Duodenal mucosa (tissue), 2 donors: ENCODE measurements around the gene GALNTL6.

Source experiments
- H3K27ac ChIP-seq: one replicate; pipeline ENCODE4 v1.7.0; 2013; ENCODE audit warnings: low read depth, low read length
- H3K27me3 ChIP-seq, 2 donors: one replicate each; pipeline ENCODE4 v1.7.0; 2013; ENCODE audit warnings: low read length in 2 of 2, control low read depth in 1 of 2; ENCODE audit not compliant: insufficient read depth in 2 of 2, control insufficient read depth in 1 of 2
- H3K36me3 ChIP-seq, 2 donors: one replicate each; pipeline ENCODE4 v1.7.0; 2013; ENCODE audit warnings: low read length in 2 of 2, control low read depth in 1 of 2; ENCODE audit not compliant: insufficient read depth in 2 of 2, control insufficient read depth in 1 of 2
- H3K4me1 ChIP-seq, 2 donors: one replicate each; pipeline ENCODE4 v1.7.0; 2013; ENCODE audit warnings: low read length in 2 of 2, control low read depth in 1 of 2; ENCODE audit not compliant: insufficient read depth in 2 of 2, control insufficient read depth in 1 of 2
- H3K4me3 ChIP-seq, 2 donors: one replicate each; pipeline ENCODE4 v1.7.0; 2013; ENCODE audit warnings: low read length in 2 of 2, low read depth in 1 of 2
- H3K9ac ChIP-seq, 2 donors: one replicate each; pipeline ENCODE4 v1.7.0; 2013; ENCODE audit warnings: low read length in 2 of 2, low read depth in 1 of 2
- H3K9me3 ChIP-seq, 2 donors: one replicate each; pipeline ENCODE4 v1.7.0; 2013; ENCODE audit warnings: low read length in 2 of 2, control low read depth in 1 of 2; ENCODE audit not compliant: control insufficient read depth in 1 of 2

Gene GALNTL6

DNA sequence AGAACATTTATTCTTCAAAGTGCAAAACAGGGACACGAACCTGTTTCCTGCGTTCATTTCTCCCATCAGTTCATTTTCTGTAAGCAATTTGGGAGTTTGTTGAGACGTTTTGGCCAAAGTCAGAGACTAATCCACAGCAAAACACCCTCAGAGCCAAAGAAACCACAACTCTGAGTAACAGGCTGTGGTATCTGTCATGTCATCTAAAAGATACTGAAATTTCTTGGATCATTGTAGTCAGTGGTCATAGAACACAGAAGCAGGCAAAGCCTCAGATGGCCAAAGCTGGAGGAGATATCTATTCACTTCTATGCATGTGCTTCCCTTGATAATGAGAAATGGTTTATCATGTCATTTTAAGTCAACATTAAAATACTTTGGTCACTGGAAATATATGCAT is 869.8 kb downstream of the GALNTL6 start:
- H3K9me3 ChIP-seq = no peaks in the 10 kb centered on the region
- no peaks in the 10 kb centered on the region for H3K27me3 ChIP-seq
- no peak overlapping the region for H3K9ac ChIP-seq
- H3K4me1 ChIP-seq = no peaks in the 10 kb centered on the region
- H3K27ac ChIP-seq = no peak overlapping the region
- H3K36me3 ChIP-seq = no peaks in the 10 kb centered on the region
- H3K4me3 ChIP-seq = no peak overlapping the region

DNA sequence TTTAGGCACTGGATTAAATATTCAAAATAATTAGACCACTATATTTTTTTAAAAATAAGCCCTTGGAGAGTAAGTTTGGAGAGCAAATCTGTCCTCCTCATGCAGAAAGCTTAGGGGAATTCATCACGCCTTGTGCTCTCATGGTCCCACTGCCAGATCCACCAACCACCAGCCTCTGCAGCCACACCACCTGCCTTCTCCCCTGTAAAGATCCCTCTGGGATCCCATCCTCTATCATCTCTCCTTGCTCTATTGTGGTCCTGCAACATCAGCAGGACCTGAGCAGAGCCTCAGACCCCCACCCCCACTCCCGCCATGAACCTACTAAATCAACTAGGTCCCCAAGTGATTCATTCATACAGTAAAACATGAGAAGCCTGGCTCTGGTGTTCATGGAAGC is 872.8 kb downstream of the GALNTL6 start:
- Histone ChIP-seq H3K9me3 (peaks cover 2 to 3% of the 10 kb centered on the region in 2 donors), H3K9ac (no peak overlapping the region), H3K27ac (no peak overlapping the region), H3K27me3 (no peaks in the 10 kb centered on the region), H3K36me3 (no peaks in the 10 kb centered on the region), H3K4me1 (no peaks in the 10 kb centered on the region), H3K4me3 (no peak overlapping the region)

DNA sequence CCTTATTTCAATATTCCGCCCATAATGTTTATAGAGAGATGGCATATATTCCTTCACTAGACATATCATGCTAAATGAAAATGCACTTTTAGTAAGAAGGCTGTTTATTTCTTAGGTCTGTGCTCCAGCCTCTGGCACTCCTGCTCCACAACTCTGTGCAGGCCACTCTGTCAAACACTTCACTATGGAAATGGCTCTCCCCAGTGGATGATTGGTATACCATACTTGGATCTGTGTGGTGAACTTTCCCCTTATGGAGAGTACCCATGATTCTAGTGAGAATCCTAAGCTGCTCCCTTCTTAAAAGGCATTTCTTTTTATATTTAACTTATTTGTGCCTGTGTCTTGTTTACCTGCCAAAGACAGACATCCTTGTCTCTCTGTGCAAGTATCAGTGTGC is 875.3 kb downstream of the GALNTL6 start:
- peaks cover 6 to 8% of the 10 kb centered on the region in 2 donors for H3K9me3 ChIP-seq
- H3K27me3 ChIP-seq = no peaks in the 10 kb centered on the region
- no peak overlapping the region for H3K9ac ChIP-seq
- H3K36me3 ChIP-seq = no peaks in the 10 kb centered on the region
- H3K4me1 ChIP-seq = no peaks in the 10 kb centered on the region
- H3K4me3 ChIP-seq = no peak overlapping the region
- H3K27ac ChIP-seq = no peak overlapping the region

DNA sequence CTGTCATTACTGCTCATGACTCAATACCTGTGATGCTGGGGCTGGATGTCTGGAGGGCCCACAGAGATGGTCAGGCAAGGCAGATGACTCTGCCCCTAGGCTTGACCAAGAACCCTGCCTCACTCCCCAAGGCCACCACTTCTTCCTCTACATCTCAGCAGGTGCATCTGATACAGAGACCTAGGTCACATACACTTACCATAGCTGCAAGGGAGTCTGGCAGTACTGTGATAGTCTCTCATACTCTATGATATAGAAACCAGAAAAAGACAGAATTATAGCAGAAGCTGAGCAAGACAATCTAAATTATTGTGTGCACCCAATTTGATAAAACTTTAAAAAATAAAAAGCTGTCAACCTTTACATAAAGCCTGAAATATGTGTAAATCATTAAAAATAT is 878.3 kb downstream of the GALNTL6 start:
- H3K9ac ChIP-seq = no peak overlapping the region
- H3K27ac ChIP-seq = no peak overlapping the region
- H3K27me3 ChIP-seq = no peaks in the 10 kb centered on the region
- H3K4me3 ChIP-seq = no peak overlapping the region
- no peaks in the 10 kb centered on the region for H3K36me3 ChIP-seq
- H3K4me1 ChIP-seq = no peaks in the 10 kb centered on the region
- H3K9me3 ChIP-seq = peaks cover 8% of the 10 kb centered on the region in 2 donors

DNA sequence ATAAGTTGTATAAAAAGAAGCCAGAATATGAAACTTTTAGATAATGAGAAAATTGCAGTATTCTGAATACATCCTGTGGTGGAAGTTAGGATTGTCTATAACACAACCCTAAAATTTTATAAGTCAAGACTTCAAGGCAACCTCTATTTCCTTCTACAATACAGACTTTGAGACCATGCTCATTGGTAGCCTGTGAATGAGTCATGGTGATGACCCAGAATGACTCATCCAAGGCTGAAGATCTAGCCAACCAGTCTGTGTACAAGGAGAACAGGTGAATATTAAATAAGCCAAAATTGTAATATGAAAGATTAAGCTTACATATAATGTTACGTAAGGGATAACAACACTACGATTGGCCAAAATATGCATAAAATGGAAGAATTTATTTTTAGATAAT is 879.5 kb downstream of the GALNTL6 start:
- Histone ChIP-seq H3K27me3 (no peaks in the 10 kb centered on the region), H3K4me3 (no peak overlapping the region), H3K9ac (no peak overlapping the region), H3K36me3 (no peaks in the 10 kb centered on the region), H3K27ac (no peak overlapping the region), H3K4me1 (no peaks in the 10 kb centered on the region), H3K9me3 (peaks cover 8% of the 10 kb centered on the region in 2 donors)

GRCh38 chr4:172698256-172698655 is 885.1 kb downstream of the GALNTL6 start:
- Histone ChIP-seq H3K36me3 (no peaks in the 10 kb centered on the region), H3K9ac (no peak overlapping the region), H3K4me3 (no peak overlapping the region), H3K27ac (no peak overlapping the region), H3K4me1 (no peaks in the 10 kb centered on the region), H3K9me3 (peaks cover 0 to 2% of the 10 kb centered on the region in 2 donors), H3K27me3 (no peaks in the 10 kb centered on the region)

GRCh38 chr4:172705565-172705964 is 892.4 kb downstream of the GALNTL6 start:
- Histone ChIP-seq H3K9me3 (peaks cover 3 to 8% of the 10 kb centered on the region in 2 donors), H3K9ac (no peak overlapping the region), H3K4me3 (no peak overlapping the region), H3K36me3 (no peaks in the 10 kb centered on the region), H3K4me1 (no peaks in the 10 kb centered on the region), H3K27me3 (no peaks in the 10 kb centered on the region), H3K27ac (no peak overlapping the region)

- no peaks in the 10 kb centered on the region for H3K36me3 ChIP-seq
- no peaks in the 10 kb centered on the region for H3K4me1 ChIP-seq
- H3K9ac ChIP-seq = no peak overlapping the region
- no peak overlapping the region for H3K4me3 ChIP-seq
- no peak overlapping the region for H3K27ac ChIP-seq
- no peaks in the 10 kb centered on the region for H3K27me3 ChIP-seq
- peaks cover 3 to 8% of the 10 kb centered on the region in 2 donors for H3K9me3 ChIP-seq
Observed at GRCh38 chr4:172706000-172706399, 892.8 kb downstream of the GALNTL6 start.

DNA sequence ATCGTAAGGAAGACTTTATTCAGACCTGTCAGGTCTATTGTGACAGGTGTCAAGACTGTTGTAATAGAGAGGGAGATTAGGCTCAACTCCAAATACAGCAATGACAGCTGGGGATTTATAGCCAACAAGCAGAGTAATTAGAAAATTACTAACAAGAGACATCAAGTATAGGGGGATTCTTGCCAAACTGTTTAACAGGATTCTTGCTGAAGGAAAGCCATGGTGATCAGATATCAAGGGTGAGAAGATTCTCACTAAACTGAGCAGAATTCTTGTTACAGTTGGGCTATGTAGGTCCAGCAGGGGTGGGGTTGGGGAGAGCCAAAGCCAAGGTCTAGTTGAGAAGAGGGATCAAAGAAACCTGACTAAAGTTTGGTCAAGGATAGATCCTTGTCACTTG is 894.4 kb downstream of the GALNTL6 start:
- no peaks in the 10 kb centered on the region for H3K36me3 ChIP-seq
- no peaks in the 10 kb centered on the region for H3K27me3 ChIP-seq
- H3K4me3 ChIP-seq = no peak overlapping the region
- H3K9me3 ChIP-seq = peaks cover 3 to 8% of the 10 kb centered on the region in 2 donors
- no peak overlapping the region for H3K9ac ChIP-seq
- no peak overlapping the region for H3K27ac ChIP-seq
- no peaks in the 10 kb centered on the region for H3K4me1 ChIP-seq

DNA sequence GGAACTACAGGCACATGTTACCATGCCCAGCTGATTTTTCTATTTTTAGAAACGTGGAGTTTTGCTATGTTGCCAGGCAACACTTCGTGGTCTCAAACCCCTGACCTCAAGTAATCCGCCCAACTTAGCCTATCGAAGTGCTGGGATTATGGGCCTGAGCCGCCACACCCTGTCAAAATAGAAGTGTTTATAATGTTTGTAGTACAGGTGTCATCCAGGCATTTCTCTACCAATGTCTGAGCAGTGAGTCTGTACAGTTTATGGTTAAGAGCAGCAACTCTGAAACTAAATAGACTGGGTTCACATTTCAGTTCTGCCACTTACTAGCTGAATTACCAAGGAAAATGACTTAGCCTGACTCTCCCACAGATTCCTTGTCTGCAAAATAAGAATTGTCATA is 895.0 kb downstream of the GALNTL6 start:
- H3K4me1 ChIP-seq = no peaks in the 10 kb centered on the region
- no peak overlapping the region for H3K4me3 ChIP-seq
- H3K36me3 ChIP-seq = no peaks in the 10 kb centered on the region
- H3K9me3 ChIP-seq = peaks cover 3 to 8% of the 10 kb centered on the region in 2 donors
- no peaks in the 10 kb centered on the region for H3K27me3 ChIP-seq
- H3K27ac ChIP-seq = no peak overlapping the region
- no peak overlapping the region for H3K9ac ChIP-seq

DNA sequence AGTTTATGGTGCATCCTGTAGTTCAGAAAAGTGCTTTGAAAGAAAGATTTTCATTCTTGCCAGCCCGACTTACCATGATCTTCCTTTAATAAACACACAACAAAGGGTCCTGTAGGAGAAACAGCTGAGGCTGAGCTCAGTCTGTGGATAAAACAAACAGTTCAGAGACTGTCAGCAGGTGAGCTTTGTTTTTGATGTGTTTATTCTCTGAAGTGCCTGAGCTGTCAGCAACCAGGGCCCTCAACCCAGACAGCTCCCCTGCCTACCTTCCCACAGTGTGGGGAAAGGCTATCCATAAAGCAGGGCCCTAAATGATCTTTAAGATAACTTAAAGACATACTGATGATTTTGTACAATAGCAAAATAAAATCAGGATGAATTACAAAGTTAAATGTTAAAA is 896.2 kb downstream of the GALNTL6 start:
- Histone ChIP-seq H3K4me3 (no peak overlapping the region), H3K9ac (no peak overlapping the region), H3K36me3 (no peaks in the 10 kb centered on the region), H3K4me1 (no peaks in the 10 kb centered on the region), H3K9me3 (peaks cover 3 to 8% of the 10 kb centered on the region in 2 donors), H3K27ac (no peak overlapping the region), H3K27me3 (no peaks in the 10 kb centered on the region)
